HepG2 (cell line): ENCODE results near the gene CHN2. TPM values are rescaled to one million over a fixed set of nuclear protein-coding genes. Genes with fewer than 3 reads are reported as not detected.

ENCODE experiments used
- CCDC6 ChIP-seq: sonication (generic); formaldehyde crosslinking; IDR thresholded peaks from 2 replicates; pipeline ENCODE4 v1.8.1; 2022; ENCODE audit warnings: mild to moderate bottlenecking, missing genetic modification reagents, moderate library complexity
- PAWR ChIP-seq: sonication (generic); formaldehyde crosslinking; IDR thresholded peaks from 2 replicates; pipeline ENCODE4 v1.4.0; 2020; ENCODE audit warnings: missing genetic modification reagents, mild to moderate bottlenecking, borderline replicate concordance
- PAX8 ChIP-seq: sonication (generic); formaldehyde crosslinking; IDR thresholded peaks from 2 replicates; pipeline ENCODE4 v1.8.0; 2022; ENCODE audit warnings: mild to moderate bottlenecking, missing genetic modification reagents, borderline replicate concordance
- PITX1 ChIP-seq: sonication (generic); formaldehyde crosslinking; IDR thresholded peaks from 2 replicates; pipeline ENCODE4 v1.5.1; 2020; ENCODE audit warnings: mild to moderate bottlenecking, missing genetic modification reagents
- PLSCR1 ChIP-seq: sonication (generic); formaldehyde crosslinking; IDR thresholded peaks from 2 replicates; pipeline ENCODE4 v1.5.0; 2020; ENCODE audit warnings: missing genetic modification reagents, mild to moderate bottlenecking, borderline replicate concordance
- PREB ChIP-seq: sonication (generic); formaldehyde crosslinking; IDR thresholded peaks from 2 replicates; pipeline ENCODE4 v1.4.0; 2020; ENCODE audit warnings: missing genetic modification reagents
- SAFB2 ChIP-seq: sonication (generic); formaldehyde crosslinking; IDR thresholded peaks from 2 replicates; pipeline ENCODE4 v1.5.1; 2020; ENCODE audit warnings: missing genetic modification reagents, low read depth, mild to moderate bottlenecking, borderline replicate concordance
- SNAI1 ChIP-seq: sonication (generic); formaldehyde crosslinking; IDR thresholded peaks from 2 replicates; pipeline ENCODE4 v1.5.0; 2020; ENCODE audit warnings: mild to moderate bottlenecking, missing genetic modification reagents, borderline replicate concordance
- SNAPC4 ChIP-seq: sonication (generic); formaldehyde crosslinking; IDR thresholded peaks from 2 replicates; pipeline ENCODE4 v1.4.0; 2020; ENCODE audit warnings: mild to moderate bottlenecking, missing genetic modification reagents
- SP1 ChIP-seq, 2 experiments: fragments of 450-650 bp in 1 of 2; sonication (generic) in 1 of 2; formaldehyde crosslinking in 1 of 2; IDR thresholded peaks; 2 replicates each; pipeline versions ENCODE4 v1.4.0 to v1.6.1; 2016 to 2020; ENCODE audit warnings: missing genetic modification reagents in 1 of 2
- THAP9 ChIP-seq: sonication (generic); formaldehyde crosslinking; IDR thresholded peaks from 2 replicates; pipeline ENCODE4; 2020; ENCODE audit warnings: missing genetic modification reagents, mild to moderate bottlenecking, borderline replicate concordance
- ZKSCAN1 ChIP-seq: fragments of 150-350 bp; IDR thresholded peaks from 2 replicates; pipeline ENCODE4 v1.6.1; 2014; ENCODE audit warnings: low read length
- ZNF180 ChIP-seq: sonication (generic); formaldehyde crosslinking; IDR thresholded peaks from 2 replicates; pipeline ENCODE4 v1.4.0; 2020; ENCODE audit warnings: low read depth, missing genetic modification reagents, borderline replicate concordance
- ZNF362 ChIP-seq: sonication (generic); formaldehyde crosslinking; IDR thresholded peaks from 2 replicates; pipeline ENCODE4 v1.4.0; 2020; ENCODE audit warnings: missing genetic modification reagents, mild to moderate bottlenecking, borderline replicate concordance
- polyA plus RNA-seq, 8 experiments: library from polyadenylated mRNA; depleted of rRNA in 3 of 8; stranded (reverse) in 7 of 8; unstranded in 1 of 8; fragments of >200 nt; fragmentation: Illumina TruSeq in 4 of 8; extraction: Trizol in 4 of 8; gene quantifications; 2 replicates each; pipeline versions ENCODE4 v1.2.1 to v1.2.3, GENCODE V29; 2011 to 2016; ENCODE audit warnings: low read depth in 4 of 8, missing spikeins in 1 of 8, mixed read lengths in 1 of 8; ENCODE audit not compliant: insufficient read depth in 1 of 8
- total RNA-seq, 5 experiments: library from RNA; depleted of rRNA; stranded (reverse); fragments of >200 nt; fragmentation: Illumina TruSeq; extraction: Trizol; gene quantifications; 2 replicates each; pipeline ENCODE4 v1.2.3, GENCODE V29; 2016; ENCODE audit warnings: low read depth in 1 of 5

The CHN2 gene
- total and polyA plus RNA-seq, 2 of the 13 experiments (the other 11 are each of a cell fraction or from before 2014, with no cell fraction given) = 23.5 to 30.5 TPM

- TF ChIP-seq SAFB2 (CRISPR knock-in tag) (no peak), PAWR (no peak), SP1 (IDR thresholded peaks at IDR 0.05) (no peak), SP1 (CRISPR knock-in tag; IDR thresholded peaks at IDR 0.05) (no peak; the same call in 1 of the 2 replicates), ZKSCAN1 (no peak), SNAPC4 (CRISPR knock-in tag) (no peak), PITX1 (CRISPR knock-in tag) (0 out of 2 replicates have a peak, but pooled peaks have one; percentile 14), ZNF180 (CRISPR knock-in tag) (no peak), THAP9 (CRISPR knock-in tag) (no peak), PLSCR1 (CRISPR knock-in tag) (no peak), PREB (no peak), CCDC6 (0 out of 2 replicates have a peak, but pooled peaks have one; percentile 34), SNAI1 (CRISPR knock-in tag) (no peak), ZNF362 (CRISPR knock-in tag) (peak; percentile 86), PAX8 (CRISPR knock-in tag) (no peak)
Observed at GRCh38 chr7:29190349-29191045, 4.1 kb upstream of the CHN2 start (continued).
